K562 (cell line): ENCODE measurements around the gene PKDCC. TPM values are rescaled to one million over a fixed set of nuclear protein-coding genes. Genes with fewer than 3 reads are reported as not detected.

Experiments used
- ATAC-seq: fragments of 200-7000 bp; cut with Tn5 transposase; 3 replicates; pipeline ENCODE4 v1.9.1; 2020; ENCODE audit warnings: moderate library complexity
- BruUV-seq: library from RNA; stranded (reverse); fragments of 400-500 nt; replicated peaks from 2 replicates; lab custom pipeline; 2021; lab: Mats Ljungman, UMichigan
- CTCF ChIA-PET: fragments of 300-600 bp; formaldehyde crosslinking; extraction: SDS; loops from one replicate; lab custom pipeline; 2021; ENCODE audit warnings: low intra/inter-chr PET ratio; lab: Yijun Ruan, JAX
- POLR2A ChIA-PET: fragments of 300-600, 350-650 bp; sonication (Branson Sonifier 250); formaldehyde crosslinking; extraction: SDS; loops from one replicate; lab custom pipeline; 2021; ENCODE audit warnings: antibody characterized with exemption, inconsistent platforms; lab: Yijun Ruan, JAX
- DNase-seq, 4 experiments: peaks; one replicate each; pipeline versions ENCODE4 v3.0.0 to v3.0.0-alpha.2; 2011 to 2018; ENCODE audit warnings: low spot score in 3 of 4, mixed read lengths in 3 of 4; ENCODE audit errors: extremely low read depth in 1 of 4
- FAIRE-seq: peaks from 2 replicates; lab custom pipeline; 2011; peaks lifted over from hg19 to GRCh38; lab: Jason Lieb, UNC
- H2AFZ ChIP-seq: 2 replicates; pipeline ENCODE4 v1.6.0; 2011; ENCODE audit warnings: low read depth, low read length, control low read depth, inconsistent platforms
- H3K27ac ChIP-seq: fragments of 200-600 bp; 3 replicates; pipeline ENCODE4 v1.8.0; 2011; ENCODE audit warnings: low read depth, mild to moderate bottlenecking, control low read depth, inconsistent platforms, low read length, moderate library complexity, mixed read lengths; ENCODE audit errors: extremely low read depth
- H3K27me3 ChIP-seq, 2 experiments: fragments of 300-600 bp in 1 of 2; 2 replicates in 1 of 2; 3 replicates in 1 of 2; pipeline versions ENCODE4 v1.6.0 to v1.8.0; 2011; ENCODE audit warnings: inconsistent platforms in 2 of 2, low read length in 2 of 2, mild to moderate bottlenecking in 1 of 2, mixed read lengths in 1 of 2, moderate library complexity in 1 of 2; ENCODE audit not compliant: control insufficient read depth in 2 of 2, insufficient read depth in 2 of 2
- H3K36me3 ChIP-seq: fragments of 300-600 bp; 3 replicates; pipeline ENCODE4 v1.8.0; 2011; ENCODE audit warnings: mild to moderate bottlenecking, low read length, inconsistent platforms; ENCODE audit not compliant: control insufficient read depth, insufficient read depth
- H3K4me1 ChIP-seq, 2 experiments: fragments of 200-600 bp in 1 of 2; replicated peaks in 1 of 2; 2 replicates in 1 of 2; 3 replicates in 1 of 2; pipeline versions ENCODE4 v1.5.1 to v1.8.0; 2011; ENCODE audit warnings: inconsistent platforms in 2 of 2, low read length in 2 of 2, mild to moderate bottlenecking in 1 of 2, mixed read lengths in 1 of 2, moderate library complexity in 1 of 2; ENCODE audit not compliant: control insufficient read depth in 2 of 2, insufficient read depth in 2 of 2
- H3K4me2 ChIP-seq: 2 replicates; pipeline ENCODE4 v1.6.1; 2011; ENCODE audit warnings: low read length, control low read depth, inconsistent platforms, mixed read lengths; ENCODE audit not compliant: insufficient read depth
- H3K4me3 ChIP-seq: fragments of 200-600 bp; sonication (generic), shearing (Covaris generic); 2 replicates; pipeline ENCODE4 v1.5.1; 2016; ENCODE audit warnings: control low read depth, inconsistent platforms
- H3K79me2 ChIP-seq: fragments of 200-600 bp; 3 replicates; pipeline ENCODE4 v1.8.0; 2011; ENCODE audit warnings: low read length, inconsistent platforms; ENCODE audit not compliant: control insufficient read depth, insufficient read depth
- H3K9ac ChIP-seq, 2 experiments: 2 replicates each; pipeline versions ENCODE4 v1.6.0 to v1.6.1; 2011; ENCODE audit warnings: low read depth in 2 of 2, low read length in 2 of 2, control low read depth in 1 of 2, inconsistent platforms in 1 of 2, mild to moderate bottlenecking in 1 of 2, mixed read lengths in 1 of 2; ENCODE audit not compliant: insufficient read depth in 1 of 2
- H3K9me1 ChIP-seq: one replicate; pipeline ENCODE4 v1.6.0; 2011; ENCODE audit warnings: inconsistent platforms, mild to moderate bottlenecking, low read length, moderate library complexity; ENCODE audit not compliant: control insufficient read depth, insufficient read depth
- H3K9me3 ChIP-seq: replicated peaks from 2 replicates; pipeline ENCODE4 v1.5.1; 2011; ENCODE audit warnings: low read depth, low read length, inconsistent platforms; ENCODE audit not compliant: control insufficient read depth, insufficient read depth
- H4K20me1 ChIP-seq: replicated peaks from 2 replicates; pipeline ENCODE4 v1.6.1; 2011; ENCODE audit warnings: low read length, inconsistent platforms, mixed read lengths; ENCODE audit not compliant: control insufficient read depth, insufficient read depth
- GTF2A2 ChIP-seq: IDR thresholded peaks from 2 replicates; pipeline ENCODE4 v1.6.1; 2016; ENCODE audit warnings: mild to moderate bottlenecking, missing genetic modification characterization, missing compliant biosample characterization
- NCOA6 ChIP-seq: fragments of 450-650 bp; IDR thresholded peaks from 2 replicates; pipeline ENCODE4 v1.6.1; 2017; ENCODE audit warnings: mild to moderate bottlenecking
- NFE2 ChIP-seq: IDR thresholded peaks from 2 replicates; pipeline ENCODE4 v1.6.1; 2014; ENCODE audit warnings: antibody characterized with exemption, low read depth
- NFE2L1 ChIP-seq: fragments of 450-650 bp; IDR thresholded peaks from 2 replicates; pipeline ENCODE4 v1.6.1; 2016; ENCODE audit warnings: missing genetic modification characterization, low read depth, mild to moderate bottlenecking, missing compliant biosample characterization, moderate library complexity, borderline replicate concordance
- PRMT5 ChIP-seq: sonication (generic); formaldehyde crosslinking; IDR thresholded peaks from 2 replicates; pipeline ENCODE4 v1.5.0; 2020; ENCODE audit warnings: missing genetic modification reagents
- TCFL5 ChIP-seq: fragments of 250-450 bp; sonication (Bioruptor Pico); conservative IDR thresholded peaks from 2 replicates; pipeline ENCODE4 v1.6.1; 2021; ENCODE audit warnings: mild to moderate bottlenecking, moderate library complexity, matching md5 sums
- XRCC5 ChIP-seq: fragments of 200-400 bp; formaldehyde crosslinking; IDR thresholded peaks from 2 replicates; pipeline ENCODE4 v1.6.1; 2017; ENCODE audit warnings: low read depth, mild to moderate bottlenecking, low read length
- ZNF583 ChIP-seq: fragments of 250-450 bp; sonication (Bioruptor Pico); IDR thresholded peaks from 2 replicates; pipeline ENCODE4 v1.4.0; 2020
- ZNF668 ChIP-seq: fragments of 250-450 bp; sonication (Bioruptor Pico); IDR thresholded peaks from 2 replicates; pipeline ENCODE4 v1.8.0; 2022; ENCODE audit warnings: mild to moderate bottlenecking, inconsistent platforms
- WGBS: fragments of 100-300 bp; shearing (Covaris generic); methylation state at CpG from one replicate; pipeline ENCODE4 v1.1.6; 2016; ENCODE audit warnings: low coverage, mixed read lengths; ENCODE audit not compliant: insufficient coverage; ENCODE audit errors: missing lambda C conversion rate; 5-methylcytosine and 5-hydroxymethylcytosine counted together
- in situ Hi-C: fragments of 300-500 bp; cut with MboI; formaldehyde crosslinking; loops from 4 replicates; pipeline ENCODE4 v1.15.0; 2018; ENCODE audit warnings: inconsistent platforms, mixed read lengths
- intact Hi-C: fragments of 100-400 bp; cut with micrococcal nuclease; formaldehyde crosslinking; loops from 2 replicates; pipeline ENCODE4 v1.14.2; 2022
- polyA plus RNA-seq, 8 experiments: library from polyadenylated mRNA; depleted of rRNA in 4 of 8; stranded (reverse) in 5 of 8; unstranded in 3 of 8; fragments of >200 nt; fragmentation: Nextera tagmentation in 2 of 8; fragmentation: Illumina TruSeq in 1 of 8; extraction: Ambion mirVana in 2 of 8; extraction: Trizol in 1 of 8; gene quantifications; 2 replicates each; pipeline versions ENCODE4 v1.2.1 to v1.2.3, GENCODE V29; 2011 to 2014; ENCODE audit warnings: inconsistent platforms in 1 of 8, missing spikeins in 1 of 8
- total RNA-seq, 7 experiments: library from RNA; depleted of rRNA in 6 of 7; stranded (reverse); fragments of >200 nt in 6 of 7; fragmentation: Illumina TruSeq in 2 of 7; extraction: Trizol in 2 of 7; gene quantifications; 2 replicates each; pipeline versions ENCODE4 v1.2.1 to v1.2.3, GENCODE V29; 2011 to 2021; ENCODE audit warnings: low replicate concordance in 1 of 7
- TF ChIP-seq, protein P1 (sequence below): sonication (generic); formaldehyde crosslinking; IDR thresholded peaks from 2 replicates; pipeline ENCODE4 v1.8.0; 2022; ENCODE audit warnings: mild to moderate bottlenecking, missing genetic modification reagents, borderline replicate concordance
- TF ChIP-seq, protein P2 (sequence below): fragments of 450-650 bp; IDR thresholded peaks from 2 replicates; pipeline ENCODE4 v1.7.1; 2018; ENCODE audit warnings: mild to moderate bottlenecking, low read depth; ENCODE audit not compliant: partially characterized antibody
- TF ChIP-seq, protein P3 (sequence below), 3 experiments: fragments of 200-800 bp in 1 of 3; fragments of 250-450 bp in 1 of 3; fragments of 450-650 bp in 1 of 3; sonication (Bioruptor Pico) in 1 of 3; sonication (Bioruptor generic) in 1 of 3; formaldehyde crosslinking in 1 of 3; IDR thresholded peaks; 2 replicates each; pipeline versions ENCODE4 v1.6.1 to v1.8.0; 2016 to 2022; ENCODE audit warnings: mild to moderate bottlenecking in 2 of 3, missing genetic modification characterization in 2 of 3, missing compliant biosample characterization in 1 of 3, moderate library complexity in 1 of 3

PKDCC gene
- total and polyA plus RNA-seq, 9 of the 15 experiments (the other 6 are each of a cell fraction or from before 2014, with no cell fraction given): 0.62 to 14.8 (median 1.3) TPM; not detected in 2

DNA sequence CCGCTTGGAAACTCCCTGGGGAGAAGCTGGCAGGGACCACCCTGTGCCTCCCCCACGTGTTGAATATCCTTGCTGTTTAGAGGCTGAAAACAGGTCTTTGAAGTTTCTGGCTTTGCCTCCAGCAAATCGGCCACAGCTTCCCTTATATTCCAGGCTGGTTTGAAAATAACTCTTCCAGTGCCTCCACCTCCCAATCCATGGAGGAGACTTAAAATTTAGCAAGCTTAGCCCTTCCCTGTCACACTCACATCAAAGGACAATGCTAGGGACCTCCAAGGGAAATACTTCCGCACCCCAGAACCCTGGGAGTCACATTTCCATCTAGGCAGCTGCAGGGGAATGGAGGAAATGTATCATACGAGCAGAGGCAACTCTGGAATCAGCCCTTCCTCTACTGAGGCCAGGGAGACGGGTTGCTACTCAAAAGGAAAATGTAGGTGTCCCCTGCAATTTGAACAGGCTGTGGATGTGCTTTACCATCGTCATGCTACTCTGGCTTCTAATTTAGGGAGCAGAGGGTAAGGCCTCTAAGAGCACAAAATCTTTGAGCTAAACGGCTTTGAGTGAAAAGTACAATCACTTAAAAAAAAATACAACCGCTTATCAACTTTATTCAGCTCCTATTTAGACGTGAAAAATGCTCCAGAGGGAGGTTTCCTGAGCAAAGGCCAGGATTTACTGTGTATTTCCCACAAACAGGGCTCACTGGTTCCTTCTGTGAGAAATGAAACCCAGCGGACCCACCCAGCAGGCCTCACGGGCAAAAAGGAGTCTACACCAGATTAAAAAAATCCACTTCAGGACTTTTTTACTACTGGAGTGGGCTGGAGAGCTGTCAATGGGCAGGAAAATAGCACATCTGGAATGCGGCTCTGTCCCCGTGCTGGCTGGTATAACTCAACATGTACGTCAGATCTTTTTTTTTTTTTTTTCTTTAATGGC lies 49.4 kb upstream of the PKDCC start:
- H3K9me1 ChIP-seq: no peaks in the 10 kb centered on the region
- H3K27ac ChIP-seq: no peak overlapping the region
- no peaks in the 10 kb centered on the region for H3K79me2 ChIP-seq
- intact Hi-C loops (no loop called here), in situ Hi-C loops (no loop called here)
- no peaks in the 10 kb centered on the region for H3K4me1 ChIP-seq
- H2AFZ ChIP-seq: no peak overlapping the region
- ChIA-PET POLR2A (interaction anchor here (0.7 to 1.2 kb wide), 2 partner anchors 21 to 1462 kb away, joined by 3 read pairs; no protein-coding TSS in a partner anchor), CTCF (no interaction called here)
- FAIRE-seq: no peak
- peaks cover 24 to 43% of the 10 kb centered on the region in 2 experiments for H3K27me3 ChIP-seq
- DNase-seq: no peak
- no TSS peak for BruUV-seq
- 0 out of 2 replicates have a peak, but pooled peaks cover 4% of the 10 kb centered on the region for H4K20me1 ChIP-seq
- no peaks in the 10 kb centered on the region for H3K9me3 ChIP-seq
- H3K4me3 ChIP-seq: no peak overlapping the region
- ATAC-seq: no peak
- 4% methylated on average over 15 of the region's 15 CpGs for WGBS
- H3K36me3 ChIP-seq: no peaks in the 10 kb centered on the region
- H3K9ac ChIP-seq: no peak overlapping the region
- no peak overlapping the region for H3K4me2 ChIP-seq
- TF ChIP-seq NFE2L1 (tag) (no peak), TCFL5 (CRISPR knock-in tag) (no peak), NFE2 (no peak), ZNF668 (CRISPR knock-in tag) (no peak), XRCC5 (no peak), PRMT5 (no peak), ZNF583 (CRISPR knock-in tag) (no peak), NCOA6 (no peak), GTF2A2 (tag) (no peak)
- TF ChIP-seq, protein P1, sequence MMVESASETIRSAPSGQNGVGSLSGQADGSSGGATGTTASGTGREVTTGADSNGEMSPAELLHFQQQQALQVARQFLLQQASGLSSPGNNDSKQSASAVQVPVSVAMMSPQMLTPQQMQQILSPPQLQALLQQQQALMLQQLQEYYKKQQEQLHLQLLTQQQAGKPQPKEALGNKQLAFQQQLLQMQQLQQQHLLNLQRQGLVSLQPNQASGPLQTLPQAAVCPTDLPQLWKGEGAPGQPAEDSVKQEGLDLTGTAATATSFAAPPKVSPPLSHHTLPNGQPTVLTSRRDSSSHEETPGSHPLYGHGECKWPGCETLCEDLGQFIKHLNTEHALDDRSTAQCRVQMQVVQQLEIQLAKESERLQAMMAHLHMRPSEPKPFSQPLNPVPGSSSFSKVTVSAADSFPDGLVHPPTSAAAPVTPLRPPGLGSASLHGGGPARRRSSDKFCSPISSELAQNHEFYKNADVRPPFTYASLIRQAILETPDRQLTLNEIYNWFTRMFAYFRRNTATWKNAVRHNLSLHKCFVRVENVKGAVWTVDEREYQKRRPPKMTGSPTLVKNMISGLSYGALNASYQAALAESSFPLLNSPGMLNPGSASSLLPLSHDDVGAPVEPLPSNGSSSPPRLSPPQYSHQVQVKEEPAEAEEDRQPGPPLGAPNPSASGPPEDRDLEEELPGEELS: no peak
- TF ChIP-seq, protein P2, sequence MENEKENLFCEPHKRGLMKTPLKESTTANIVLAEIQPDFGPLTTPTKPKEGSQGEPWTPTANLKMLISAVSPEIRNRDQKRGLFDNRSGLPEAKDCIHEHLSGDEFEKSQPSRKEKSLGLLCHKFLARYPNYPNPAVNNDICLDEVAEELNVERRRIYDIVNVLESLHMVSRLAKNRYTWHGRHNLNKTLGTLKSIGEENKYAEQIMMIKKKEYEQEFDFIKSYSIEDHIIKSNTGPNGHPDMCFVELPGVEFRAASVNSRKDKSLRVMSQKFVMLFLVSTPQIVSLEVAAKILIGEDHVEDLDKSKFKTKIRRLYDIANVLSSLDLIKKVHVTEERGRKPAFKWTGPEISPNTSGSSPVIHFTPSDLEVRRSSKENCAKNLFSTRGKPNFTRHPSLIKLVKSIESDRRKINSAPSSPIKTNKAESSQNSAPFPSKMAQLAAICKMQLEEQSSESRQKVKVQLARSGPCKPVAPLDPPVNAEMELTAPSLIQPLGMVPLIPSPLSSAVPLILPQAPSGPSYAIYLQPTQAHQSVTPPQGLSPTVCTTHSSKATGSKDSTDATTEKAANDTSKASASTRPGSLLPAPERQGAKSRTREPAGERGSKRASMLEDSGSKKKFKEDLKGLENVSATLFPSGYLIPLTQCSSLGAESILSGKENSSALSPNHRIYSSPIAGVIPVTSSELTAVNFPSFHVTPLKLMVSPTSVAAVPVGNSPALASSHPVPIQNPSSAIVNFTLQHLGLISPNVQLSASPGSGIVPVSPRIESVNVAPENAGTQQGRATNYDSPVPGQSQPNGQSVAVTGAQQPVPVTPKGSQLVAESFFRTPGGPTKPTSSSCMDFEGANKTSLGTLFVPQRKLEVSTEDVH: no peak
- TF ChIP-seq, protein P3, sequence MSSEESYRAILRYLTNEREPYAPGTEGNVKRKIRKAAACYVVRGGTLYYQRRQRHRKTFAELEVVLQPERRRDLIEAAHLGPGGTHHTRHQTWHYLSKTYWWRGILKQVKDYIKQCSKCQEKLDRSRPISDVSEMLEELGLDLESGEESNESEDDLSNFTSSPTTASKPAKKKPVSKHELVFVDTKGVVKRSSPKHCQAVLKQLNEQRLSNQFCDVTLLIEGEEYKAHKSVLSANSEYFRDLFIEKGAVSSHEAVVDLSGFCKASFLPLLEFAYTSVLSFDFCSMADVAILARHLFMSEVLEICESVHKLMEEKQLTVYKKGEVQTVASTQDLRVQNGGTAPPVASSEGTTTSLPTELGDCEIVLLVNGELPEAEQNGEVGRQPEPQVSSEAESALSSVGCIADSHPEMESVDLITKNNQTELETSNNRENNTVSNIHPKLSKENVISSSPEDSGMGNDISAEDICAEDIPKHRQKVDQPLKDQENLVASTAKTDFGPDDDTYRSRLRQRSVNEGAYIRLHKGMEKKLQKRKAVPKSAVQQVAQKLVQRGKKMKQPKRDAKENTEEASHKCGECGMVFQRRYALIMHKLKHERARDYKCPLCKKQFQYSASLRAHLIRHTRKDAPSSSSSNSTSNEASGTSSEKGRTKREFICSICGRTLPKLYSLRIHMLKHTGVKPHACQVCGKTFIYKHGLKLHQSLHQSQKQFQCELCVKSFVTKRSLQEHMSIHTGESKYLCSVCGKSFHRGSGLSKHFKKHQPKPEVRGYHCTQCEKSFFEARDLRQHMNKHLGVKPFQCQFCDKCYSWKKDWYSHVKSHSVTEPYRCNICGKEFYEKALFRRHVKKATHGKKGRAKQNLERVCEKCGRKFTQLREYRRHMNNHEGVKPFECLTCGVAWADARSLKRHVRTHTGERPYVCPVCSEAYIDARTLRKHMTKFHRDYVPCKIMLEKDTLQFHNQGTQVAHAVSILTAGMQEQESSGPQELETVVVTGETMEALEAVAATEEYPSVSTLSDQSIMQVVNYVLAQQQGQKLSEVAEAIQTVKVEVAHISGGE (CRISPR knock-in tag; IDR thresholded peaks at IDR 0.05): no peak
